PFSK-1 (cell line): ENCODE results near the gene OR6C65.

ENCODE experiments used
- POLR2AphosphoS5 ChIP-seq: IDR thresholded peaks from 2 replicates; pipeline ENCODE4 v1.6.1; 2012; ENCODE audit warnings: low read depth, mild to moderate bottlenecking, control low read depth, low read length, moderate library complexity
- TF ChIP-seq, protein P1 (sequence below), 2 experiments: IDR thresholded peaks; 2 replicates each; pipeline versions ENCODE4 v1.6.1 to v1.8.0; 2011 to 2012; ENCODE audit warnings: low read depth in 2 of 2, low read length in 2 of 2, control low read depth in 1 of 2, inconsistent platforms in 1 of 2, mild to moderate bottlenecking in 1 of 2, moderate library complexity in 1 of 2; ENCODE audit not compliant: insufficient read depth in 1 of 2

DNA sequence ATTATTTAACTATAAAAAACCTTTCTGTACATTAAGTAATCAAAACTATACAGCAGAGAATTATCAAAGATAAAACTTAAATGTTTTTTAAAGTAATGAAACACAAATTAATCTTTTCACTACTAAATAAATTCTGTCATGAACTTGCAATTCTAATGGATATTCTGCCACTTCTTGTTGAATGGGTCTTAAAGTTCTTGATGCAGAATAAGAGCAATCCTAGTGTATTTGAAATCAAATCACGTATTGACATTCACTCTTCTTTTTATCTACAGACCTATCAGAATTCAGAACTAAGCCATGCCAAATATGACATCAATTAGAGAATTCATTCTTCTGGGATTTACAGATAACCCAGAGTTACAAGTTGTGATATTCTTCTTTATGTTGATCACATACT is at the start of gene OR6C65:
- TF ChIP-seq, protein P1, sequence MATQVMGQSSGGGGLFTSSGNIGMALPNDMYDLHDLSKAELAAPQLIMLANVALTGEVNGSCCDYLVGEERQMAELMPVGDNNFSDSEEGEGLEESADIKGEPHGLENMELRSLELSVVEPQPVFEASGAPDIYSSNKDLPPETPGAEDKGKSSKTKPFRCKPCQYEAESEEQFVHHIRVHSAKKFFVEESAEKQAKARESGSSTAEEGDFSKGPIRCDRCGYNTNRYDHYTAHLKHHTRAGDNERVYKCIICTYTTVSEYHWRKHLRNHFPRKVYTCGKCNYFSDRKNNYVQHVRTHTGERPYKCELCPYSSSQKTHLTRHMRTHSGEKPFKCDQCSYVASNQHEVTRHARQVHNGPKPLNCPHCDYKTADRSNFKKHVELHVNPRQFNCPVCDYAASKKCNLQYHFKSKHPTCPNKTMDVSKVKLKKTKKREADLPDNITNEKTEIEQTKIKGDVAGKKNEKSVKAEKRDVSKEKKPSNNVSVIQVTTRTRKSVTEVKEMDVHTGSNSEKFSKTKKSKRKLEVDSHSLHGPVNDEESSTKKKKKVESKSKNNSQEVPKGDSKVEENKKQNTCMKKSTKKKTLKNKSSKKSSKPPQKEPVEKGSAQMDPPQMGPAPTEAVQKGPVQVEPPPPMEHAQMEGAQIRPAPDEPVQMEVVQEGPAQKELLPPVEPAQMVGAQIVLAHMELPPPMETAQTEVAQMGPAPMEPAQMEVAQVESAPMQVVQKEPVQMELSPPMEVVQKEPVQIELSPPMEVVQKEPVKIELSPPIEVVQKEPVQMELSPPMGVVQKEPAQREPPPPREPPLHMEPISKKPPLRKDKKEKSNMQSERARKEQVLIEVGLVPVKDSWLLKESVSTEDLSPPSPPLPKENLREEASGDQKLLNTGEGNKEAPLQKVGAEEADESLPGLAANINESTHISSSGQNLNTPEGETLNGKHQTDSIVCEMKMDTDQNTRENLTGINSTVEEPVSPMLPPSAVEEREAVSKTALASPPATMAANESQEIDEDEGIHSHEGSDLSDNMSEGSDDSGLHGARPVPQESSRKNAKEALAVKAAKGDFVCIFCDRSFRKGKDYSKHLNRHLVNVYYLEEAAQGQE (IDR thresholded peaks at IDR 0.05; ENCODE audit: insufficient read depth in 1 of 2, low read depth in 2 of 2, low read length in 2 of 2), result no peak
- no peak for TF ChIP-seq POLR2AphosphoS5
